ENCODE results near the gene ASB5.

ASB5 gene

GRCh38 chr4:176273736-176274135 lies 4.7 kb upstream of the ASB5 start:
- Histone ChIP-seq H3K4me1 (ENCODE audit: control insufficient read depth in 1 of 2, insufficient read depth in 2 of 2, low read length in 2 of 2) (no peaks in the 10 kb centered on the region), H4K8ac (ENCODE audit: low read depth, low read length) (no peak overlapping the region), H2AFZ (ENCODE audit: insufficient read depth, low read length, poor library complexity) (no peak overlapping the region), H3K23ac (ENCODE audit: low read length) (no peak overlapping the region), H2AK5ac (ENCODE audit: low read length) (no peak overlapping the region), H3K79me1 (ENCODE audit: low read length) (no peaks in the 10 kb centered on the region), H3K79me2 (ENCODE audit: control insufficient read depth, insufficient read depth, low read length, poor library complexity) (no peaks in the 10 kb centered on the region), H4K12ac (ENCODE audit: low read depth, low read length) (no peak overlapping the region), H3K36me3 (ENCODE audit: control insufficient read depth in 1 of 2, insufficient read depth in 2 of 2, low read length in 2 of 2) (no peaks in the 10 kb centered on the region), H3K4me2 (ENCODE audit: low read length) (no peak overlapping the region), H2BK5ac (ENCODE audit: low read depth, low read length, poor library complexity) (no peak overlapping the region), H2BK12ac (ENCODE audit: low read length) (no peak overlapping the region), H3K27ac (ENCODE audit: low read depth, low read length) (no peak overlapping the region), H3K4me3 (ENCODE audit: low read depth, low read length) (no peak overlapping the region), H2BK120ac (ENCODE audit: insufficient read depth, low read length, poor library complexity) (no peak overlapping the region), H3K14ac (ENCODE audit: low read length) (no peak overlapping the region), H3K9me3 (ENCODE audit: insufficient read depth, low read depth, low read length) (no peaks in the 10 kb centered on the region), H3K9ac (ENCODE audit: low read length) (no peak overlapping the region), H3K27me3 (ENCODE audit: insufficient read depth, low read length) (no peaks in the 10 kb centered on the region), H3K18ac (ENCODE audit: low read length) (no peak overlapping the region), H4K91ac (ENCODE audit: low read depth, low read length) (no peak overlapping the region), H3K4ac (ENCODE audit: low read depth, low read length) (no peak overlapping the region)
- no CpG with 5 or more reads among the region's 4 CpGs for WGBS (ENCODE audit: extremely low coverage, insufficient coverage, insufficient read length)
- no peak for DNase-seq

- Histone ChIP-seq H3K79me2 (ENCODE audit: control insufficient read depth, insufficient read depth, low read length, poor library complexity) (no peaks in the 10 kb centered on the region), H3K18ac (ENCODE audit: low read length) (no peak overlapping the region), H3K27ac (ENCODE audit: low read depth, low read length) (no peak overlapping the region), H3K23ac (ENCODE audit: low read length) (no peak overlapping the region), H3K4me2 (ENCODE audit: low read length) (no peak overlapping the region), H2BK120ac (ENCODE audit: insufficient read depth, low read length, poor library complexity) (no peak overlapping the region), H3K27me3 (ENCODE audit: insufficient read depth, low read length) (no peaks in the 10 kb centered on the region), H3K14ac (ENCODE audit: low read length) (no peak overlapping the region), H3K79me1 (ENCODE audit: low read length) (no peaks in the 10 kb centered on the region), H3K9ac (ENCODE audit: low read length) (no peak overlapping the region), H3K9me3 (ENCODE audit: insufficient read depth, low read depth, low read length) (no peaks in the 10 kb centered on the region), H2BK5ac (ENCODE audit: low read depth, low read length, poor library complexity) (no peak overlapping the region), H4K12ac (ENCODE audit: low read depth, low read length) (no peak overlapping the region), H3K4me1 (ENCODE audit: control insufficient read depth in 1 of 2, insufficient read depth in 2 of 2, low read length in 2 of 2) (no peaks in the 10 kb centered on the region), H3K36me3 (ENCODE audit: control insufficient read depth in 1 of 2, insufficient read depth in 2 of 2, low read length in 2 of 2) (no peaks in the 10 kb centered on the region), H3K4me3 (ENCODE audit: low read depth, low read length) (no peak overlapping the region), H4K91ac (ENCODE audit: low read depth, low read length) (no peak overlapping the region), H2AK5ac (ENCODE audit: low read length) (no peak overlapping the region), H4K8ac (ENCODE audit: low read depth, low read length) (no peak overlapping the region), H2AFZ (ENCODE audit: insufficient read depth, low read length, poor library complexity) (no peak overlapping the region), H2BK12ac (ENCODE audit: low read length) (no peak overlapping the region), H3K4ac (ENCODE audit: low read depth, low read length) (no peak overlapping the region)
- no peak for DNase-seq
- WGBS (ENCODE audit: extremely low coverage, insufficient coverage, insufficient read length) = no CpG with 5 or more reads among the region's 3 CpGs
Observed at GRCh38 chr4:176272799-176273198, 3.8 kb upstream of the ASB5 start.

- H2BK120ac ChIP-seq (ENCODE audit: insufficient read depth, low read length, poor library complexity) = no peak overlapping the region
- no peaks in the 10 kb centered on the region for H3K27me3 ChIP-seq (ENCODE audit: insufficient read depth, low read length)
- no peak overlapping the region for H3K9ac ChIP-seq (ENCODE audit: low read length)
- H4K91ac ChIP-seq (ENCODE audit: low read depth, low read length) = no peak overlapping the region
- H3K4me1 ChIP-seq (ENCODE audit: control insufficient read depth in 1 of 2, insufficient read depth in 2 of 2, low read length in 2 of 2) = no peaks in the 10 kb centered on the region
- H2AK5ac ChIP-seq (ENCODE audit: low read length) = no peak overlapping the region
- no peak overlapping the region for H4K8ac ChIP-seq (ENCODE audit: low read depth, low read length)
- no peaks in the 10 kb centered on the region for H3K9me3 ChIP-seq (ENCODE audit: insufficient read depth, low read depth, low read length)
- H2BK5ac ChIP-seq (ENCODE audit: low read depth, low read length, poor library complexity) = no peak overlapping the region
- H2AFZ ChIP-seq (ENCODE audit: insufficient read depth, low read length, poor library complexity) = no peak overlapping the region
- no peak overlapping the region for H3K4me3 ChIP-seq (ENCODE audit: low read depth, low read length)
- H3K27ac ChIP-seq (ENCODE audit: low read depth, low read length) = no peak overlapping the region
- no peaks in the 10 kb centered on the region for H3K79me2 ChIP-seq (ENCODE audit: control insufficient read depth, insufficient read depth, low read length, poor library complexity)
- WGBS (ENCODE audit: extremely low coverage, insufficient coverage, insufficient read length) = no CpG with 5 or more reads among the region's 3 CpGs
- no peak overlapping the region for H2BK12ac ChIP-seq (ENCODE audit: low read length)
- H3K4me2 ChIP-seq (ENCODE audit: low read length) = no peak overlapping the region
- no peak overlapping the region for H4K12ac ChIP-seq (ENCODE audit: low read depth, low read length)
- H3K14ac ChIP-seq (ENCODE audit: low read length) = no peak overlapping the region
- no peaks in the 10 kb centered on the region for H3K36me3 ChIP-seq (ENCODE audit: control insufficient read depth in 1 of 2, insufficient read depth in 2 of 2, low read length in 2 of 2)
- no peak overlapping the region for H3K23ac ChIP-seq (ENCODE audit: low read length)
- no peak for DNase-seq
- H3K18ac ChIP-seq (ENCODE audit: low read length) = no peak overlapping the region
- H3K4ac ChIP-seq (ENCODE audit: low read depth, low read length) = no peak overlapping the region
- no peaks in the 10 kb centered on the region for H3K79me1 ChIP-seq (ENCODE audit: low read length)
Observed at GRCh38 chr4:176271749-176272148, 2.7 kb upstream of the ASB5 start.

GRCh38 chr4:176270669-176271068 lies 1.6 kb upstream of the ASB5 start:
- H3K14ac ChIP-seq (ENCODE audit: low read length) = no peak overlapping the region
- H2BK12ac ChIP-seq (ENCODE audit: low read length) = no peak overlapping the region
- H3K9me3 ChIP-seq (ENCODE audit: insufficient read depth, low read depth, low read length) = no peaks in the 10 kb centered on the region
- no peak overlapping the region for H2AK5ac ChIP-seq (ENCODE audit: low read length)
- no peak overlapping the region for H3K4me3 ChIP-seq (ENCODE audit: low read depth, low read length)
- no peak overlapping the region for H3K18ac ChIP-seq (ENCODE audit: low read length)
- H3K4ac ChIP-seq (ENCODE audit: low read depth, low read length) = no peak overlapping the region
- WGBS (ENCODE audit: extremely low coverage, insufficient coverage, insufficient read length) = no CpG with 5 or more reads among the region's 5 CpGs
- H3K36me3 ChIP-seq (ENCODE audit: control insufficient read depth in 1 of 2, insufficient read depth in 2 of 2, low read length in 2 of 2) = no peaks in the 10 kb centered on the region
- H3K9ac ChIP-seq (ENCODE audit: low read length) = no peak overlapping the region
- H3K4me1 ChIP-seq (ENCODE audit: control insufficient read depth in 1 of 2, insufficient read depth in 2 of 2, low read length in 2 of 2) = no peaks in the 10 kb centered on the region
- no peak overlapping the region for H2AFZ ChIP-seq (ENCODE audit: insufficient read depth, low read length, poor library complexity)
- no peak overlapping the region for H3K27ac ChIP-seq (ENCODE audit: low read depth, low read length)
- H3K27me3 ChIP-seq (ENCODE audit: insufficient read depth, low read length) = no peaks in the 10 kb centered on the region
- no peak overlapping the region for H2BK5ac ChIP-seq (ENCODE audit: low read depth, low read length, poor library complexity)
- H4K8ac ChIP-seq (ENCODE audit: low read depth, low read length) = no peak overlapping the region
- no peak overlapping the region for H3K4me2 ChIP-seq (ENCODE audit: low read length)
- no peak overlapping the region for H3K23ac ChIP-seq (ENCODE audit: low read length)
- H4K12ac ChIP-seq (ENCODE audit: low read depth, low read length) = no peak overlapping the region
- H3K79me2 ChIP-seq (ENCODE audit: control insufficient read depth, insufficient read depth, low read length, poor library complexity) = no peaks in the 10 kb centered on the region
- no peak overlapping the region for H2BK120ac ChIP-seq (ENCODE audit: insufficient read depth, low read length, poor library complexity)
- DNase-seq = peak; percentile 92 to 95
- H3K79me1 ChIP-seq (ENCODE audit: low read length) = no peaks in the 10 kb centered on the region
- H4K91ac ChIP-seq (ENCODE audit: low read depth, low read length) = no peak overlapping the region

Data from trophoblast cell (in vitro differentiated cells and primary cell).